B cell (primary cell): ENCODE data around the gene CDC42.

Experiments used
- EZH2 ChIP-seq: IDR thresholded peaks from 2 replicates; pipeline ENCODE4 v1.6.1; 2012; ENCODE audit warnings: borderline replicate concordance, low read depth, mild to moderate bottlenecking, moderate library complexity, low read length; ENCODE audit not compliant: insufficient read depth, poor library complexity, severe bottlenecking
- TF ChIP-seq, protein P1 (sequence below): fragments of 200-600 bp; IDR thresholded peaks from one replicate; pipeline ENCODE4 v1.8.0; 2022; ENCODE audit warnings: antibody characterized with exemption, mild to moderate bottlenecking

DNA sequence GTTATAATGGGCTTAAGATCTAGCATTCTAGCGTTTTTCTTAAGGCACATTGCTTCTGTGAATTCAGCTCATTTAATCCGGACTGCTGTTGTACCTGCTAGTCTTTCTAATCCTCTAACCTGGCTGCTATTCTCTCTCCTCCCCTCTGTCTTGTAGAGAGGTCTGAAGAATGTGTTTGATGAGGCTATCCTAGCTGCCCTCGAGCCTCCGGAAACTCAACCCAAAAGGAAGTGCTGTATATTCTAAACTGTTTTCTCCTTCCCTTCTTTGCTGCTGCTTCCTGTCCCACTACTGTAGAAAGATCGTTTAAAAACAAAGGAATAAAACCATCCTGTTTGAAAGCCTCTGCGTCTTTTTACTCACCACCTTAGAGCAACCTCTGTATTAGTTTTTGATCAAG lies 37.3 kb downstream of the CDC42 start:
- TF ChIP-seq, protein P1, sequence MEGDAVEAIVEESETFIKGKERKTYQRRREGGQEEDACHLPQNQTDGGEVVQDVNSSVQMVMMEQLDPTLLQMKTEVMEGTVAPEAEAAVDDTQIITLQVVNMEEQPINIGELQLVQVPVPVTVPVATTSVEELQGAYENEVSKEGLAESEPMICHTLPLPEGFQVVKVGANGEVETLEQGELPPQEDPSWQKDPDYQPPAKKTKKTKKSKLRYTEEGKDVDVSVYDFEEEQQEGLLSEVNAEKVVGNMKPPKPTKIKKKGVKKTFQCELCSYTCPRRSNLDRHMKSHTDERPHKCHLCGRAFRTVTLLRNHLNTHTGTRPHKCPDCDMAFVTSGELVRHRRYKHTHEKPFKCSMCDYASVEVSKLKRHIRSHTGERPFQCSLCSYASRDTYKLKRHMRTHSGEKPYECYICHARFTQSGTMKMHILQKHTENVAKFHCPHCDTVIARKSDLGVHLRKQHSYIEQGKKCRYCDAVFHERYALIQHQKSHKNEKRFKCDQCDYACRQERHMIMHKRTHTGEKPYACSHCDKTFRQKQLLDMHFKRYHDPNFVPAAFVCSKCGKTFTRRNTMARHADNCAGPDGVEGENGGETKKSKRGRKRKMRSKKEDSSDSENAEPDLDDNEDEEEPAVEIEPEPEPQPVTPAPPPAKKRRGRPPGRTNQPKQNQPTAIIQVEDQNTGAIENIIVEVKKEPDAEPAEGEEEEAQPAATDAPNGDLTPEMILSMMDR: no peak
- no peak for TF ChIP-seq EZH2
